ENCODE measurements around the gene EMX2.

EMX2 gene

DNA sequence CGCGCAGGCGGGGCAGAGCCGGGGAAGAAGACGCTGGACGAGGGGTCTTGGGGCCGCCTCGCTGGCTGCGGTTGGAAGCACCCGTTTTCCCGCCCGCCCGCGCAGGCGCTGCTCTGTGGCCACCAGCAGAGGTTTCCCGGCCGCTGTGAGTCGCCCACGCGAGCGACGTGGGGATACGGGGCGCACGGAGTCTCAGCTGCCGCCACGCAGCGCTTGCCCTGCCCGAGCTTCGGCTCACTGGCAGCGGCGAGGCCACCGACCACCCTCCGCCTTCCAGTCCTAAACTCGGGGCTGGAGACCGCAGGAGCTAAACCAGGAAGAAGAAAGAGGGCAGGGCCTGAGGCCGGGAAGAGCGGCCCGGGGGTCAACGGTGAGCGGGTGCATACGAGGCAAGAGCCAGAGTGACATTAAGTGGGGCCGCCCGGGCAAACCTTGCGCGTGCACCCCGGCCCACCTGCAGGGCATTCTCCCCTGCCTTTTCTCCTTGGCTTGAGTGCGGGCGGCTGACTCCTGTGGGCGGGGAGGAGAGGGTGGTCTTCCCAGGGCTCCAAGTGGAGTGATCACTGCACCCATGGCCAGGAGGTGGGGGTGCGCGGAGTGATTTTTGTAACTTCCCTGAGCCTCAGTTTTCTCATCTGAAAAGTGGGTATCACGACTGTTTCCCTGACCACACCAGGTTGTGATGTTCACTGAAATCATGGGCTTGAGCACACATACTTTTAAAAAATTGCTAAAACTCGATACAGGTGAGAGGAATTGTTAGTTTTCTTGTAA lies 7.1 kb upstream of the EMX2 start:
- Histone ChIP-seq H3K36me3 (ENCODE audit: control insufficient read depth in 2 of 2, insufficient read depth in 1 of 2, low read length in 2 of 2) (no peaks in the 10 kb centered on the region), H3K9me3 (ENCODE audit: control insufficient read depth, insufficient read depth, low read depth, low read length) (no peaks in the 10 kb centered on the region), H3K4me1 (ENCODE audit: control insufficient read depth, insufficient read depth, low read length) (no peaks in the 10 kb centered on the region; the same call in 1 of the 2 replicates), H3K4me3 (ENCODE audit: low read depth, low read length) (no peak overlapping the region), H3K27ac (ENCODE audit: extremely low read depth, low read depth, low read length) (no peak overlapping the region)
- TF ChIP-seq HOXC10 (CRISPR knock-in tag; IDR thresholded peaks at IDR 0.05), result no peak
- TF ChIP-seq ZNF169 (tag by site-specific recombination; IDR thresholded peaks at IDR 0.05), result no peak
- TF ChIP-seq KLF8 (tag by site-specific recombination; IDR thresholded peaks at IDR 0.05), result no peak
- TF ChIP-seq ZNF354C (tag by site-specific recombination; IDR thresholded peaks at IDR 0.05; ENCODE audit: borderline replicate concordance, low read depth), result no peak
- TF ChIP-seq, protein P1, sequence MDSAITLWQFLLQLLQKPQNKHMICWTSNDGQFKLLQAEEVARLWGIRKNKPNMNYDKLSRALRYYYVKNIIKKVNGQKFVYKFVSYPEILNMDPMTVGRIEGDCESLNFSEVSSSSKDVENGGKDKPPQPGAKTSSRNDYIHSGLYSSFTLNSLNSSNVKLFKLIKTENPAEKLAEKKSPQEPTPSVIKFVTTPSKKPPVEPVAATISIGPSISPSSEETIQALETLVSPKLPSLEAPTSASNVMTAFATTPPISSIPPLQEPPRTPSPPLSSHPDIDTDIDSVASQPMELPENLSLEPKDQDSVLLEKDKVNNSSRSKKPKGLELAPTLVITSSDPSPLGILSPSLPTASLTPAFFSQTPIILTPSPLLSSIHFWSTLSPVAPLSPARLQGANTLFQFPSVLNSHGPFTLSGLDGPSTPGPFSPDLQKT (IDR thresholded peaks at IDR 0.05; ENCODE audit: borderline replicate concordance, low read depth, low read length), result no peak
- no peak for TF ChIP-seq ZNF629 (tag by site-specific recombination; IDR thresholded peaks at IDR 0.05)
- TF ChIP-seq ZNF174 (tag by site-specific recombination; IDR thresholded peaks at IDR 0.05), result no peak
- no peak for TF ChIP-seq TCF7L2 (IDR thresholded peaks at IDR 0.05; ENCODE audit: borderline replicate concordance, low read depth, low read length)
- TF ChIP-seq, protein P2, sequence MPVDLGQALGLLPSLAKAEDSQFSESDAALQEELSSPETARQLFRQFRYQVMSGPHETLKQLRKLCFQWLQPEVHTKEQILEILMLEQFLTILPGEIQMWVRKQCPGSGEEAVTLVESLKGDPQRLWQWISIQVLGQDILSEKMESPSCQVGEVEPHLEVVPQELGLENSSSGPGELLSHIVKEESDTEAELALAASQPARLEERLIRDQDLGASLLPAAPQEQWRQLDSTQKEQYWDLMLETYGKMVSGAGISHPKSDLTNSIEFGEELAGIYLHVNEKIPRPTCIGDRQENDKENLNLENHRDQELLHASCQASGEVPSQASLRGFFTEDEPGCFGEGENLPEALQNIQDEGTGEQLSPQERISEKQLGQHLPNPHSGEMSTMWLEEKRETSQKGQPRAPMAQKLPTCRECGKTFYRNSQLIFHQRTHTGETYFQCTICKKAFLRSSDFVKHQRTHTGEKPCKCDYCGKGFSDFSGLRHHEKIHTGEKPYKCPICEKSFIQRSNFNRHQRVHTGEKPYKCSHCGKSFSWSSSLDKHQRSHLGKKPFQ (tag by site-specific recombination; IDR thresholded peaks at IDR 0.05), result no peak
- TF ChIP-seq ZNF529 (tag by site-specific recombination; IDR thresholded peaks at IDR 0.05; ENCODE audit: insufficient replicate concordance), result no peak
- TF ChIP-seq ZNF658 (tag by site-specific recombination; IDR thresholded peaks at IDR 0.05), result no peak
- TF ChIP-seq ZNF114 (tag by site-specific recombination; IDR thresholded peaks at IDR 0.05), result no peak
- TF ChIP-seq, protein P3, sequence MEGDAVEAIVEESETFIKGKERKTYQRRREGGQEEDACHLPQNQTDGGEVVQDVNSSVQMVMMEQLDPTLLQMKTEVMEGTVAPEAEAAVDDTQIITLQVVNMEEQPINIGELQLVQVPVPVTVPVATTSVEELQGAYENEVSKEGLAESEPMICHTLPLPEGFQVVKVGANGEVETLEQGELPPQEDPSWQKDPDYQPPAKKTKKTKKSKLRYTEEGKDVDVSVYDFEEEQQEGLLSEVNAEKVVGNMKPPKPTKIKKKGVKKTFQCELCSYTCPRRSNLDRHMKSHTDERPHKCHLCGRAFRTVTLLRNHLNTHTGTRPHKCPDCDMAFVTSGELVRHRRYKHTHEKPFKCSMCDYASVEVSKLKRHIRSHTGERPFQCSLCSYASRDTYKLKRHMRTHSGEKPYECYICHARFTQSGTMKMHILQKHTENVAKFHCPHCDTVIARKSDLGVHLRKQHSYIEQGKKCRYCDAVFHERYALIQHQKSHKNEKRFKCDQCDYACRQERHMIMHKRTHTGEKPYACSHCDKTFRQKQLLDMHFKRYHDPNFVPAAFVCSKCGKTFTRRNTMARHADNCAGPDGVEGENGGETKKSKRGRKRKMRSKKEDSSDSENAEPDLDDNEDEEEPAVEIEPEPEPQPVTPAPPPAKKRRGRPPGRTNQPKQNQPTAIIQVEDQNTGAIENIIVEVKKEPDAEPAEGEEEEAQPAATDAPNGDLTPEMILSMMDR (tag by site-specific recombination; IDR thresholded peaks at IDR 0.05), result no peak
- TF ChIP-seq ZNF623 (tag by site-specific recombination; IDR thresholded peaks at IDR 0.05), result no peak
- TF ChIP-seq ZNF791 (tag by site-specific recombination; IDR thresholded peaks at IDR 0.05), result no peak
- TF ChIP-seq ZNF707 (tag by site-specific recombination; IDR thresholded peaks at IDR 0.05), result no peak
- no peak for TF ChIP-seq IKZF3 (tag by site-specific recombination; IDR thresholded peaks at IDR 0.05)
- no peak for TF ChIP-seq ZNF175 (tag by site-specific recombination; IDR thresholded peaks at IDR 0.05)
- POLR2A ChIA-PET, result no interaction called here
- CTCF ChIA-PET, result interaction anchor here (1.6 to 4.8 kb wide), 2 partner anchors 37 to 706 kb away, joined by 5 to 28 read pairs; no protein-coding TSS in a partner anchor

DNA sequence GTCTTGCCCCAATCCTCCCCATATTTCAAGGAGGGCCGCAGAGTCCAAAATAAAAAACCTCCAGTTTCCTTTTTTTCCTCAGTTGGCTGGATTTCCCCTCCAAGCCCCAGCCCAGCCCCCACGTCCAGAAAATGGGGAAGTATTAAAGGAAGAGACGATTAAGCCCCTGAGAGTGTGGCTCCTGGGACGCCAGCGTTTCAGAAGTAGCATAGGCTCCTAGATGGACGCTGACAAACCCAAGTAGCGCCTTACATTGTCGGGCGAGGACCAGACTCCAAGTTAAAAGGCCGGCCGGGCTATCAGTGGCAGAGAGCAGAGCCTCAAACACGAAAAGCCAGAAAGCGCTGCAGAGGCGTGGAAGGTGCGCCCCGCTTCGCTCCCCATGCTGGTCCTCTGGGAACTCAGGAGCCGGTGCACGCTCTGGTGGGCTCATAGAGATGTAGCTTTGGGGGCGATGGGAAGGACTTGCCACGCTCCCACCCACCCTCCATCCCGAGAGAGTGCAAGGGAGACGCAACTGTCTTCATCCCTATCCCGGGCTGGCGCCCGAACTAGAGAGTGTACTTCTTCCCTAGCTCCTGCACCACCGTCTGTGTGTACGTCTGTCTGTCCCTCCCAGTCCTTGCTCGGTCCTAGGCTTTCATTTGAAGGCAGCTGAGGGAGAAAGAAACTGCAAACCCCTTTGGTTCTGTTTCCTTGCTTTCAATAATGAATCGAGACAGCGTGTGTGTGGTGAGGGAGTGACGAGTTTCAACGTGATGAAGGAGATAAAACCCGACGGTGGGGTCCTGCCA lies 6.3 kb upstream of the EMX2 start:
- ChIA-PET CTCF (interaction anchor here (0.6 to 4.8 kb wide), 10 partner anchors 8 to 705 kb away, joined by 3 to 28 read pairs (median 4); no protein-coding TSS in a partner anchor), POLR2A (no interaction called here)
- H3K36me3 ChIP-seq (ENCODE audit: control insufficient read depth in 2 of 2, insufficient read depth in 1 of 2, low read length in 2 of 2), result no peaks in the 10 kb centered on the region
- no peak overlapping the region for H3K4me3 ChIP-seq (ENCODE audit: low read depth, low read length)
- H3K4me1 ChIP-seq (ENCODE audit: control insufficient read depth, insufficient read depth, low read length), result peaks cover 5% of the 10 kb centered on the region
- H3K9me3 ChIP-seq (ENCODE audit: control insufficient read depth, insufficient read depth, low read depth, low read length), result no peaks in the 10 kb centered on the region
- no peak overlapping the region for H3K27ac ChIP-seq (ENCODE audit: extremely low read depth, low read depth, low read length)
- TF ChIP-seq, protein P4, sequence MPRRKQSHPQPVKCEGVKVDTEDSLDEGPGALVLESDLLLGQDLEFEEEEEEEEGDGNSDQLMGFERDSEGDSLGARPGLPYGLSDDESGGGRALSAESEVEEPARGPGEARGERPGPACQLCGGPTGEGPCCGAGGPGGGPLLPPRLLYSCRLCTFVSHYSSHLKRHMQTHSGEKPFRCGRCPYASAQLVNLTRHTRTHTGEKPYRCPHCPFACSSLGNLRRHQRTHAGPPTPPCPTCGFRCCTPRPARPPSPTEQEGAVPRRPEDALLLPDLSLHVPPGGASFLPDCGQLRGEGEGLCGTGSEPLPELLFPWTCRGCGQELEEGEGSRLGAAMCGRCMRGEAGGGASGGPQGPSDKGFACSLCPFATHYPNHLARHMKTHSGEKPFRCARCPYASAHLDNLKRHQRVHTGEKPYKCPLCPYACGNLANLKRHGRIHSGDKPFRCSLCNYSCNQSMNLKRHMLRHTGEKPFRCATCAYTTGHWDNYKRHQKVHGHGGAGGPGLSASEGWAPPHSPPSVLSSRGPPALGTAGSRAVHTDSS (tag by site-specific recombination; IDR thresholded peaks at IDR 0.05), result no peak
- TF ChIP-seq ZNF24 (tag by site-specific recombination; IDR thresholded peaks at IDR 0.05) (no peak), ZFP37 (tag by site-specific recombination; IDR thresholded peaks at IDR 0.05) (no peak), TCF7L2 (IDR thresholded peaks at IDR 0.05; ENCODE audit: borderline replicate concordance, low read depth, low read length) (no peak)
- TF ChIP-seq, protein P5, sequence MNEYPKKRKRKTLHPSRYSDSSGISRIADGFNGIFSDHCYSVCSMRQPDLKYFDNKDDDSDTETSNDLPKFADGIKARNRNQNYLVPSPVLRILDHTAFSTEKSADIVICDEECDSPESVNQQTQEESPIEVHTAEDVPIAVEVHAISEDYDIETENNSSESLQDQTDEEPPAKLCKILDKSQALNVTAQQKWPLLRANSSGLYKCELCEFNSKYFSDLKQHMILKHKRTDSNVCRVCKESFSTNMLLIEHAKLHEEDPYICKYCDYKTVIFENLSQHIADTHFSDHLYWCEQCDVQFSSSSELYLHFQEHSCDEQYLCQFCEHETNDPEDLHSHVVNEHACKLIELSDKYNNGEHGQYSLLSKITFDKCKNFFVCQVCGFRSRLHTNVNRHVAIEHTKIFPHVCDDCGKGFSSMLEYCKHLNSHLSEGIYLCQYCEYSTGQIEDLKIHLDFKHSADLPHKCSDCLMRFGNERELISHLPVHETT (tag by site-specific recombination; IDR thresholded peaks at IDR 0.05), result no peak

Data from HEK293 (cell line).